HEK293T (cell line): ENCODE results near the gene GPR83.

Experiments used
- CTCF ChIA-PET: fragments of 350-600 bp; formaldehyde crosslinking; extraction: SDS; loops from one replicate; lab custom pipeline; 2021; ENCODE audit warnings: antibody characterized with exemption, inconsistent platforms; lab: Yijun Ruan, JAX
- POLR2A ChIA-PET: fragments of 350-600 bp; formaldehyde crosslinking; extraction: SDS; loops from one replicate; lab custom pipeline; 2020; ENCODE audit warnings: antibody characterized with exemption, inconsistent platforms; lab: Yijun Ruan, JAX
- DNase-seq: peaks from one replicate; pipeline ENCODE4 v3.0.0; 2012; ENCODE audit warnings: mixed read lengths; ENCODE audit errors: extremely low spot score
- ARNT ChIP-seq: fragments of 450-650 bp; IDR thresholded peaks from 2 replicates; pipeline ENCODE4 v1.6.1; 2017; ENCODE audit warnings: mild to moderate bottlenecking
- BHLHE40 ChIP-seq: fragments of 450-650 bp; IDR thresholded peaks from 2 replicates; pipeline ENCODE4 v1.6.1; 2016; ENCODE audit warnings: mild to moderate bottlenecking, moderate library complexity, borderline replicate concordance
- CTBP1 ChIP-seq: fragments of 450-650 bp; IDR thresholded peaks from 2 replicates; pipeline ENCODE4 v1.6.1; 2016; ENCODE audit warnings: borderline replicate concordance
- ELF4 ChIP-seq: fragments of 450-650 bp; IDR thresholded peaks from 2 replicates; pipeline ENCODE4 v1.6.1; 2017; ENCODE audit warnings: antibody characterized with exemption
- FOXA1 ChIP-seq: fragments of 450-650 bp; IDR thresholded peaks from 2 replicates; pipeline ENCODE4 v1.6.1; 2016; ENCODE audit warnings: mild to moderate bottlenecking
- FOXK2 ChIP-seq: fragments of 450-650 bp; IDR thresholded peaks from 2 replicates; pipeline ENCODE4 v1.6.1; 2016; ENCODE audit warnings: mild to moderate bottlenecking
- FOXM1 ChIP-seq: fragments of 450-650 bp; IDR thresholded peaks from 2 replicates; pipeline ENCODE4 v1.6.1; 2017; ENCODE audit warnings: mild to moderate bottlenecking, borderline replicate concordance
- HDGF ChIP-seq: fragments of 450-650 bp; IDR thresholded peaks from 2 replicates; pipeline ENCODE4 v1.6.1; 2017; ENCODE audit warnings: antibody characterized with exemption, borderline replicate concordance
- L3MBTL2 ChIP-seq: fragments of 450-650 bp; conservative IDR thresholded peaks from 2 replicates; pipeline ENCODE4 v1.6.1; 2016; ENCODE audit warnings: mild to moderate bottlenecking
- LEF1 ChIP-seq: fragments of 450-650 bp; IDR thresholded peaks from 2 replicates; pipeline ENCODE4 v1.6.1; 2017; ENCODE audit warnings: mild to moderate bottlenecking, borderline replicate concordance
- NFRKB ChIP-seq: fragments of 450-650 bp; IDR thresholded peaks from 2 replicates; pipeline ENCODE4 v1.6.1; 2016; ENCODE audit warnings: mild to moderate bottlenecking, moderate library complexity
- SP1 ChIP-seq: fragments of 450-650 bp; IDR thresholded peaks from 2 replicates; pipeline ENCODE4 v1.6.1; 2017
- SUZ12 ChIP-seq: fragments of 450-650 bp; IDR thresholded peaks from 2 replicates; pipeline ENCODE4 v1.6.1; 2016; ENCODE audit warnings: mild to moderate bottlenecking
- TARDBP ChIP-seq: fragments of 450-650 bp; IDR thresholded peaks from 2 replicates; pipeline ENCODE4 v1.6.1; 2016
- ZNF384 ChIP-seq: fragments of 450-650 bp; IDR thresholded peaks from 2 replicates; pipeline ENCODE4 v1.6.1; 2016
- TF ChIP-seq, protein P1 (sequence below): fragments of 450-650 bp; IDR thresholded peaks from 2 replicates; pipeline ENCODE4 v1.6.1; 2016

GPR83 gene

DNA sequence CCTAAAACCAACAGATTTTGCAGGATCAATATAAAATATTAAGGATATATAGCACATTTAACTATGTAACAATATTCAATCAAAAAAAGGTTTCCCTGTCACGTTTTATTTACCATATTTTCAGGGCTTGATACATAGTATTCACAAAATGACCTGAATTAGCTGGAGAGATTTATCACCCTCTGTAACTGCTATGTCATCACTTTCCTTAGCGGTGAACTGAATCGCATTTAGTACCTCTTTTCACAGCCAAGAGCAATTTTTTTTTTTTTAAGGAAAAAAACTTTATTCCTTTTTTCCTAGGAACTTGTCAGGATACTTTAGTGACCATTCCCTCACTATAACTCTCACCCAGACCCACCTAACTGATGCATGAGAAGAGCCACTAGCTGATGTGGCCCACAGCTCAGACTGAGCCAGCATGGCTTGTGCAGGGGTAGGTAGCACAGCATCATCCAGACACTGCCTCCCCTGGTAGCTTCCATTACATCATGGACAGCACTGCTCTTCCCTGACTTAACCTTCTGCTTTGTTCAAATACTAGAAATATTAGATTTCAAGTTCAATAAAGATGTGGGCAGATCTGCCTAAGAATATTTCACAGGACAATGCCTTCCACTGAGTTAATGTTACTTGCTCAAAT is 17.0 kb upstream of the GPR83 start:
- DNase-seq: no peak
- ChIA-PET CTCF (interaction anchor here (1.1 to 1.4 kb wide), 2 partner anchors 234 to 523 kb away, joined by 4 to 5 read pairs; no protein-coding TSS in a partner anchor), POLR2A (no interaction called here)
- no peak for TF ChIP-seq HDGF
- TF ChIP-seq ZNF384: no peak
- no peak for TF ChIP-seq CTBP1
- TF ChIP-seq SP1: no peak
- TF ChIP-seq TARDBP: no peak
- TF ChIP-seq FOXA1: no peak
- no peak for TF ChIP-seq FOXK2

DNA sequence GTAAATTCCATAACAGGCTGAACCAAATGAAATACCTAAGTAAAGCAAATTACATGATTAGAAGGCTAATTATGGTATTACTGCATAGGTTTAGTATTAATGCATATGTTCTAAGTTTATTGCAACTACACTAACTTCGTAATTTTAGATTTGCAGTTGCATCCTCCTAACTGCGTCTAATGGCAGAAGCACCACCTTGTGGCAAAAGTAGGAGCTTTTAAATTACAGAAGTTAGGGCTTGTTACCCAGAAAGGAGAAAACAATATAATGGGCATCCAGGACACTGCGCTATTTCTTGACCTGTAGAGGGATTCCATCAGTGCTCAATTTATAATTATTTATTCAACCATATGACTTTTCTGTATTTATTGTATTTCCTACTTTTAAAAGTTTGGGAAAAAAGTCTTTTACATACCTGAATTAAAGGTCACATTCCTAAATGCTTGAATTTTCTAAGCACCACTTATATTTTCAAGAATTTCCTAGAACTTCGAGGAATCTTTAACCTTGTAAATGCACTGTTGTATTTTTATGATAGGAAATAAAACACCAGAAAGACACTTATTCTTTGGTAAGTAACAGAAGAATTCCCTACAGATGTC is 16.3 kb upstream of the GPR83 start:
- TF ChIP-seq BHLHE40 (no peak), ARNT (no peak), LEF1 (no peak), FOXA1 (no peak), ZNF384 (no peak), ELF4 (no peak), FOXK2 (no peak), SUZ12 (no peak), FOXM1 (no peak), SP1 (no peak), NFRKB (no peak), L3MBTL2 (no peak), CTBP1 (no peak), HDGF (no peak), TARDBP (no peak)
- TF ChIP-seq, protein P1, sequence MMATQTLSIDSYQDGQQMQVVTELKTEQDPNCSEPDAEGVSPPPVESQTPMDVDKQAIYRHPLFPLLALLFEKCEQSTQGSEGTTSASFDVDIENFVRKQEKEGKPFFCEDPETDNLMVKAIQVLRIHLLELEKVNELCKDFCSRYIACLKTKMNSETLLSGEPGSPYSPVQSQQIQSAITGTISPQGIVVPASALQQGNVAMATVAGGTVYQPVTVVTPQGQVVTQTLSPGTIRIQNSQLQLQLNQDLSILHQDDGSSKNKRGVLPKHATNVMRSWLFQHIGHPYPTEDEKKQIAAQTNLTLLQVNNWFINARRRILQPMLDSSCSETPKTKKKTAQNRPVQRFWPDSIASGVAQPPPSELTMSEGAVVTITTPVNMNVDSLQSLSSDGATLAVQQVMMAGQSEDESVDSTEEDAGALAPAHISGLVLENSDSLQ: no peak
- POLR2A ChIA-PET: no interaction called here
- DNase-seq: no peak
- CTCF ChIA-PET: interaction anchor here (0.9 to 1.4 kb wide), 4 partner anchors 13 to 522 kb away, joined by 4 to 5 read pairs (median 4); no protein-coding TSS in a partner anchor

DNA sequence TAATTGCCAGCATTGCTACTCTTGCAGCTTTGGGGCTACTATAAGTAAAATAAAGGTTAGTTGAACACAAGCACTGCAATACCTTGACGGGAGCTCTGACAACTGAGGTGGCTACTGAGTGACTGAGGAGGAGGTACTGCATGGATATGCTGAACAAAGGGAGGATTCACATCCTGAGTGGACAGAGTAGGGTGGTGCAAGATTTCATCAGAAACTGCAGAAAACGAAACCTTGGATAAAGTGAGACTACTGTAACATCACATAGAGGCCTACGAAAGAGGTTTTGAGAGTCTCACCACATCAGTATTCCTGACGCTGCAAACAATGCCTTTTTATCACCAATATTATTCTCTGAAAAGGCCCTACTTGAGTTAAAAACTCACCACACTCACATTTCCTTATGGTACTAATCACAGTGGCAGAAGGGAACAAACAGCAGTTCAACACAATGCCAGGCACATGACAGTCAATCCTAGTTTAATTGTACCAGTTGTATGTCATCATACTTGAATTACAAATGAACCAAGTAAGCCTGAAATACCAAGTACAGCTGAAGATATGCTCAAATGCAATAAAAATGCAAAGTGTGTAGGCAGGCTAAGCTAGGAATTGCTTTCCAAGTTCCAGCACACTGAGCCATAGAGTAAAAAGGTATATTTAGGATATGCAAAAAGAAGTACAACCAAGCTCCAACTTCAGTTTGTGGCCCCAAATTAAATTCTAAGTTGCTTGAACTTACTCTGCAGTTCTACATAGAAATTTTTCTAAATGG is 4.0 kb upstream of the GPR83 start:
- TF ChIP-seq NFRKB: no peak
- TF ChIP-seq ZNF384: no peak
- no peak for TF ChIP-seq CTBP1
- no peak for TF ChIP-seq SUZ12
- TF ChIP-seq HDGF: no peak
- no peak for TF ChIP-seq ELF4
- TF ChIP-seq SP1: no peak
- TF ChIP-seq, protein P1: no peak
- no peak for TF ChIP-seq L3MBTL2
- TF ChIP-seq FOXK2: no peak
- TF ChIP-seq LEF1: no peak
- TF ChIP-seq ARNT: no peak
- no peak for TF ChIP-seq FOXM1
- TF ChIP-seq TARDBP: no peak
- TF ChIP-seq FOXA1: no peak
- TF ChIP-seq BHLHE40: no peak
- POLR2A ChIA-PET: no interaction called here
- CTCF ChIA-PET: interaction anchor here (1.1 kb wide), 1 partner anchor 12 kb away, joined by 4 read pairs; no protein-coding TSS in a partner anchor
- no peak for DNase-seq

DNA sequence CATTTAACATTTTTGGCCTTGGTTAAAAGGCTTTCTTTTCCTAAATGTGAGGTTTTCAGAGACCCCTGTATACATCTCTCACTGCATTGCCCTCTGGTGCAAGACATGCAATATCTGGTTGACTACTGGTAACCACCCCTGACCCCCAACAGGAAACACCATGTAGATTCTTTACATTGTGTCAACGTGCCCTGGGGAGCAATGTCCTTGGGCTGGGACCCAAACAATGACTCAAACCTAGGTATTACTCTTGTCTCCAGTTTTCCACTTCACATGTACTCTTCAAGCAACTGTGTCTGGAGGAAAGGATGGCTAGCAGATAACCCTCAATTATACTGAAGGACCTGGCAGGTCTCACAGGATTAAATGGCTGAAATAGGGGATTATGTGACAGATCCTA is 1.1 kb upstream of the GPR83 start:
- no peak for DNase-seq
- CTCF ChIA-PET: no interaction called here
- POLR2A ChIA-PET: no interaction called here
- TF ChIP-seq, protein P1: no peak

DNA sequence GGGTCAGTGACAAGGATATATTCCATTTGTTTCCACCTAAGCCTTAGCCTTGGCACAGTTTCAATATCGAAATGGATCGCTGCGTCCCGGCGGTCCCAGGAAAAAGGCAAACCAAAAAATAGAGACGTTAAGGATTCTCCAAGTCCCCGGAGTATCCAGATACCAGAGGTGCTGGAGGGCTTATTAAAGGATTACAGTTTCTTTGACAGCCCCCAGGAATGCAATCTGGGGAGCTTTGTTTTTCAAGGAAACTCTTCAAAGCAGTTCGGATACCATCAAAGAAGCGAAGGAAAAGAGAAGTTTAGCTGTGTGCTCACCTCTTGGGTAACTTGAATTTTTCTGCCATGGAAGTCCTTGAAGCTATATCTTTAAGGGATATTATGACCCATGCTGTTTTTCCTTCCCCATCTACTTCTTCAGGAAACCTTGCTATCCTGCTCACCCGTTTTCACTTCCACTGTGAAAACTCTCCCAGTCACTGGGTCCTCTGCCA is 600 bp upstream of the GPR83 start:
- ChIA-PET CTCF (interaction anchor here (0.7 kb wide), 1 partner anchor 245 kb away, joined by 3 read pairs; no protein-coding TSS in a partner anchor), POLR2A (no interaction called here)
- no peak for TF ChIP-seq FOXA1
- no peak for TF ChIP-seq FOXK2
- no peak for TF ChIP-seq SUZ12
- no peak for DNase-seq

DNA sequence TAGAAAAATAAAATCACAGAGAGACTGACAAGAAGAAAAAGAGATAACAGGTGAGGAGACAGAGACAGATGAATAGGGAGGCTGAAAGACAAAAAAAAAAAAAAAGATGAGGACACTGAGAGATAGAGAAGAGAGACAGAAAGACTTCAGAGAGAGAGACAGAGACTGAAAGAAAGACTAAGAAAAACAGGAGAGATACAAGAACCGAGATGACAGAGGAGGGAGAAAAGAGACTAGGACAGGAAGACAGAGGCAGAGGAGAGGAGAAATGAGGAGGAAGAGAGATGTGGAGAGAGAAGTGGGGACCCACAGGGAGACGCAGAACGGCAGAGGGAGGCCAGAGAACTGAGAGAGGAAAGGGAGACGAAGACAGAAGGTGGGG is 771 bp downstream of the GPR83 start:
- ChIA-PET CTCF (no interaction called here), POLR2A (no interaction called here)
- TF ChIP-seq SUZ12: no peak
- TF ChIP-seq, protein P1: no peak
- no peak for TF ChIP-seq ELF4
- no peak for TF ChIP-seq BHLHE40
- no peak for TF ChIP-seq ARNT
- no peak for TF ChIP-seq NFRKB
- no peak for TF ChIP-seq FOXK2
- TF ChIP-seq FOXM1: no peak
- no peak for TF ChIP-seq SP1
- TF ChIP-seq TARDBP: no peak
- TF ChIP-seq CTBP1: no peak
- no peak for TF ChIP-seq FOXA1
- no peak for TF ChIP-seq HDGF
- no peak for TF ChIP-seq L3MBTL2
- TF ChIP-seq LEF1: no peak
- TF ChIP-seq ZNF384: no peak
- DNase-seq: no peak
